Keratinocyte (primary cell): ENCODE data around the gene MOB3B. TPM values are rescaled to one million over a fixed set of nuclear protein-coding genes. Genes with fewer than 3 reads are reported as not detected.
A peak's percentile ranks its signal among the peaks of the same experiment; 100 is the strongest.

Experiments used
- DNase-seq: peaks from one replicate; pipeline ENCODE4 v3.0.0-alpha.2; 2011; ENCODE audit warnings: low read depth, missing footprints, low spot score
- FAIRE-seq: peaks from 2 replicates; lab custom pipeline; 2011; peaks lifted over from hg19 to GRCh38; lab: Jason Lieb, UNC
- H2AFZ ChIP-seq: 2 replicates; pipeline ENCODE4 v1.6.0; 2012; ENCODE audit warnings: low read length, control low read depth, inconsistent platforms; ENCODE audit not compliant: control insufficient read depth
- H3K27ac ChIP-seq: 2 replicates; pipeline ENCODE4 v1.5.1; 2011; ENCODE audit warnings: low read length; ENCODE audit not compliant: control insufficient read depth, insufficient read depth
- H3K27me3 ChIP-seq: 3 replicates; pipeline ENCODE4 v1.6.0; 2011; ENCODE audit warnings: low read length; ENCODE audit not compliant: control insufficient read depth, insufficient read depth; ENCODE audit errors: extremely low read depth
- H3K36me3 ChIP-seq, 2 experiments: 2 replicates in 1 of 2; 3 replicates in 1 of 2; pipeline ENCODE4 v1.5.1; 2011; ENCODE audit warnings: low read length in 2 of 2, mild to moderate bottlenecking in 1 of 2; ENCODE audit not compliant: control insufficient read depth in 2 of 2, insufficient read depth in 2 of 2; ENCODE audit errors: extremely low read depth in 1 of 2
- H3K4me1 ChIP-seq: 3 replicates; pipeline ENCODE4 v1.5.1; 2011; ENCODE audit warnings: low read length; ENCODE audit not compliant: control insufficient read depth, insufficient read depth; ENCODE audit errors: extremely low read depth
- H3K4me2 ChIP-seq: 3 replicates; pipeline ENCODE4 v1.6.0; 2011; ENCODE audit warnings: low read depth, low read length; ENCODE audit not compliant: control insufficient read depth, insufficient read depth; ENCODE audit errors: extremely low read depth
- H3K4me3 ChIP-seq, 3 experiments: fragments of 200-600 bp in 1 of 3; sonication (generic) in 1 of 3; 2 replicates in 2 of 3; 3 replicates in 1 of 3; pipeline ENCODE4 v1.5.1; 2011 to 2016; ENCODE audit warnings: low read length in 3 of 3, mild to moderate bottlenecking in 3 of 3, control low read depth in 2 of 3, inconsistent platforms in 1 of 3, low read depth in 1 of 3, mixed read lengths in 1 of 3, mixed run types in 1 of 3, moderate library complexity in 1 of 3; ENCODE audit not compliant: control insufficient read depth in 2 of 3, insufficient read depth in 2 of 3; ENCODE audit errors: extremely low read depth in 1 of 3
- H3K79me2 ChIP-seq: 2 replicates; pipeline ENCODE4 v1.6.0; 2012; ENCODE audit warnings: low read length; ENCODE audit not compliant: control insufficient read depth, insufficient read depth
- H3K9ac ChIP-seq: 3 replicates; pipeline ENCODE4 v1.6.0; 2011; ENCODE audit warnings: low read length; ENCODE audit not compliant: control insufficient read depth, insufficient read depth; ENCODE audit errors: extremely low read depth
- H3K9me1 ChIP-seq: 3 replicates; pipeline ENCODE4 v1.6.0; 2011; ENCODE audit warnings: low read length; ENCODE audit not compliant: control insufficient read depth, insufficient read depth; ENCODE audit errors: extremely low read depth
- H3K9me3 ChIP-seq: 2 replicates; pipeline ENCODE4 v1.5.1; 2012; ENCODE audit warnings: low read depth, low read length; ENCODE audit not compliant: control insufficient read depth
- H4K20me1 ChIP-seq: 3 replicates; pipeline ENCODE4 v1.6.0; 2011; ENCODE audit warnings: low read length; ENCODE audit not compliant: control insufficient read depth, insufficient read depth; ENCODE audit errors: extremely low read depth
- CTCF ChIP-seq, 3 experiments: IDR thresholded peaks in 1 of 3; conservative IDR thresholded peaks in 1 of 3; optimal IDR thresholded peaks in 1 of 3; 2 replicates in 2 of 3; 3 replicates in 1 of 3; pipeline versions ENCODE3 to v1.5.1; 2011; ENCODE audit warnings: low read length in 3 of 3, mild to moderate bottlenecking in 3 of 3, moderate library complexity in 2 of 3, control low read depth in 1 of 3, inconsistent platforms in 1 of 3; ENCODE audit not compliant: insufficient read depth in 2 of 3; ENCODE audit errors: extremely low read depth in 1 of 3
- EZH2 ChIP-seq: IDR thresholded peaks from one replicate; pipeline ENCODE4 v1.6.1; 2012; ENCODE audit warnings: inconsistent platforms, mild to moderate bottlenecking, low read length, moderate library complexity
- dilution Hi-C: fragments of 300-500 bp; cut with MboI; formaldehyde crosslinking; loops from one replicate; pipeline ENCODE4 v1.7.0; 2020; ENCODE audit warnings: low sequenced_read_pairs; ENCODE audit not compliant: extremely low pct_ligation_motif_present
- polyA plus RNA-seq, 5 experiments: library from polyadenylated mRNA; depleted of rRNA in 3 of 5; stranded (reverse) in 3 of 5; stranded (forward) in 1 of 5; unstranded in 1 of 5; fragments of >200 nt; gene quantifications; 1 replicate in 1 of 5; 2 replicates in 3 of 5; 3 replicates in 1 of 5; pipeline versions ENCODE4 v1.2.1 to v1.2.3, GENCODE V29; 2011 to 2012; ENCODE audit warnings: missing spikeins in 2 of 5, low read depth in 1 of 5, low replicate concordance in 1 of 5

Gene MOB3B
- polyA plus RNA-seq, 1 donor (not counting 4 experiments of a cell fraction or from before 2014, with no cell fraction given): 35.3 TPM

GRCh38 chr9:27468462-27469110 is 61.0 kb downstream of the MOB3B start:
- dilution Hi-C loops: no loop called here
- no peak overlapping the region for H3K9ac ChIP-seq
- no peaks in the 10 kb centered on the region for H3K27me3 ChIP-seq
- H3K9me1 ChIP-seq: peaks cover 2% of the 10 kb centered on the region
- H3K4me1 ChIP-seq: peaks cover 34% of the 10 kb centered on the region
- H3K4me3 ChIP-seq: no peak overlapping the region
- H3K4me2 ChIP-seq: no peak overlapping the region
- H3K27ac ChIP-seq: no peak overlapping the region
- FAIRE-seq (peak; percentile 13), DNase-seq (no peak)
- no peaks in the 10 kb centered on the region for H4K20me1 ChIP-seq
- peaks cover 0 to 18% of the 10 kb centered on the region in 2 experiments for H3K36me3 ChIP-seq
- H3K79me2 ChIP-seq: peaks cover 35% of the 10 kb centered on the region
- no peaks in the 10 kb centered on the region for H3K9me3 ChIP-seq
- H2AFZ ChIP-seq: no peak overlapping the region
- TF ChIP-seq EZH2 (no peak), CTCF (optimal IDR thresholded peaks at IDR 0.05 in 1 of 3, IDR thresholded peaks at IDR 0.05 in 1 of 3, conservative IDR thresholded peaks at IDR 0.05 in 1 of 3; ENCODE audit: extremely low read depth in 1 of 3, insufficient read depth in 2 of 3, low read length in 3 of 3) (no peak)

DNA sequence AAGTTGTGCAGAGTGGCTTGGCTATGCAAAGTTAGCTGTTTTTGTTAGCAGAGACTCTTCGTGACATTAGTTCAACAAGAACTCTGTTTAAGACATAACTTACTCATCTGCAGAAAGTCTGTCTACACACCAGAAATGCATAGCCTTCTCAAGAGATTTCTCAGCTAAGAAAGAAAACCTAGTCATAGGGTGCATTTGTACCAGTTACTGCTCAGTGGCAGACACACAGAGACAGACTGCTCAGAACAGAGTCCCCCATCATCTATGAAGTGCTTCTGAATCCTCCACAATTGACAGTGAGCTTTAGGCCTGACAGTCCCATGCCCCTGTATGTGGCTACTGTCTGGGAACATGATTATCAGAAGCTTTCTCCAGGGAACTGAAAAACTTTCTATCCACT is 61.6 kb downstream of the MOB3B start:
- TF ChIP-seq CTCF (optimal IDR thresholded peaks at IDR 0.05 in 1 of 3, IDR thresholded peaks at IDR 0.05 in 1 of 3, conservative IDR thresholded peaks at IDR 0.05 in 1 of 3; ENCODE audit: extremely low read depth in 1 of 3, insufficient read depth in 2 of 3, low read length in 3 of 3) (no peak), EZH2 (no peak)
- Histone ChIP-seq H3K9me3 (no peaks in the 10 kb centered on the region), H4K20me1 (no peaks in the 10 kb centered on the region), H3K9me1 (peaks cover 2% of the 10 kb centered on the region), H3K9ac (no peak overlapping the region), H3K4me3 (no peak overlapping the region), H3K27me3 (no peaks in the 10 kb centered on the region), H3K4me2 (no peak overlapping the region), H3K36me3 (peaks cover 0 to 18% of the 10 kb centered on the region in 2 experiments), H3K4me1 (peaks cover 29% of the 10 kb centered on the region), H3K27ac (no peak overlapping the region), H2AFZ (no peak overlapping the region), H3K79me2 (peaks cover 30% of the 10 kb centered on the region)
- FAIRE-seq: no peak
- DNase-seq: no peak
- dilution Hi-C loops: no loop called here
